ACC112 (cell line): Measurements from ENCODE around the gene FOXP2.
"Not testable (repeated sequence)": the region's sequence is repeated elsewhere in the genome, so short reads cannot be mapped to it uniquely, and the experiment has no call there.

Experiments
- H2AFZ ChIP-seq: fragments of 200-600 bp; sonication (generic); one replicate; pipeline ENCODE4 v1.6.0; 2017; ENCODE audit warnings: antibody characterized with exemption, low read length; ENCODE audit not compliant: unreplicated experiment
- H3K27ac ChIP-seq: fragments of 200-600 bp; sonication (generic); 2 replicates; pipeline ENCODE4 v1.5.1; 2014; ENCODE audit warnings: low read depth, mild to moderate bottlenecking, antibody characterized with exemption, low read length, moderate library complexity
- H3K27me3 ChIP-seq: fragments of 200-600 bp; sonication (generic); 2 replicates; pipeline ENCODE4 v1.6.1; 2014; ENCODE audit warnings: mild to moderate bottlenecking, antibody characterized with exemption, low read length, moderate library complexity, mixed read lengths; ENCODE audit not compliant: insufficient read depth
- H3K36me3 ChIP-seq: fragments of 200-600 bp; sonication (generic); 2 replicates; pipeline ENCODE4 v1.6.1; 2016; ENCODE audit warnings: mild to moderate bottlenecking, antibody characterized with exemption, low read length, moderate library complexity, mixed read lengths; ENCODE audit not compliant: insufficient read depth
- H3K4me1 ChIP-seq: fragments of 200-600 bp; sonication (generic); one replicate; pipeline ENCODE4 v1.6.1; 2016; ENCODE audit warnings: low read length, mixed read lengths; ENCODE audit not compliant: insufficient read depth, unreplicated experiment, control insufficient read depth
- H3K4me3 ChIP-seq: fragments of 200-600 bp; sonication (generic); 2 replicates; pipeline ENCODE4 v1.5.1; 2014; ENCODE audit warnings: mild to moderate bottlenecking, low read depth, low read length
- H3K79me2 ChIP-seq: fragments of 200-600 bp; sonication (generic); one replicate; pipeline ENCODE4 v1.6.0; 2016; ENCODE audit warnings: low read length; ENCODE audit not compliant: control insufficient read depth, unreplicated experiment, insufficient read depth

FOXP2 gene

DNA sequence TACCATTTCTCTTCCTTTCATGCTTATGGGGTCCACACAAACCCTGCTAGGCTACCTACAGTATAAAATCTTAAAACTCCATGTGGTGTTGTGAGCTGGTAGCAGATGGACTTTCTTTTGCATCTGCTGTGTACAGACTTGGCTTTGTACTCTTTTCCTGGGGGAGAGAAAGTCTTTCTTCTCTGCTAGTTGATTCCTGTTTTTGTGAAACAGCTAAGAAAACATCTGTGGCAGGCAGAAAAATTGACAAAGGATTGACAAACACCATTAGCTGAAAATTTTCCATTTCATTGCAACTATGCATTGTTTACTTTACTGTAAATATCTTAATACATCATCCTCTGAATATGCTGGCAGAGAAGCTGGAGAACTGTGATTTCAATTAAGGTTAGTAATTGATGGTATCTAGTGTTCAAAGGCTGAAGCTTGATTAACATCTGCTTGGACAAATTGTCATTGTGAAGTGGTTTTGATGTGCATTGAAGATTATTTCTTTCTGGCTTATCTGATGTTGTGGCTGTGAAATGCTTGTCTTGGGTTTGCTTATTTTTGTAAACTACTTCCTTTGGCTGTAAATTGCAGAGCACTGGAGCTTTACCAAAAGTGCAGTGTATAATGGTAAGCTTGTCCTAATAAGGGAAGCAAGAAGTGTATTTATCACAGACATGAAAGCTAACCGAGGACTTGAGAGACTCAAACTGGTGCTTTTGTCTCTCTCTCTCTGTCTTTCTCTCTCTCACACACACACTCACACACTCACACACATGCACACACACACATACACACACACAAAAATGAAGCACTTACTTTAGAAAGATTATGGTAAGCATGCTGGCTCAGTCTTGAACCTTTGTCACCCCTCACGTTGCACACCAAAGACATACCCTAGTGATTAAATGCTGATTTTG lies at the start of gene FOXP2:
FOXP2 (plus strand) TSS at position 660 of the 908 bp plus-strand sequence. CDS start 11,697 bp downstream, outside the sequence.
- Histone ChIP-seq H3K27me3 (no peaks in the 10 kb centered on the region), H3K4me3 (peak within 1 kb of the TSS; percentile 79), H2AFZ (peak within 1 kb of the TSS; percentile 52), H3K36me3 (no peaks in the 10 kb centered on the region), H3K4me1 (peaks cover 12% of the 10 kb centered on the region), H3K27ac (no peak within 1 kb of the TSS), H3K79me2 (no peaks in the 10 kb centered on the region)

GRCh38 chr7:114365791-114366190 lies 48.8 kb upstream of the FOXP2 start:
- no peak overlapping the region for H2AFZ ChIP-seq
- H3K27ac ChIP-seq = no peak overlapping the region
- H3K4me3 ChIP-seq = no peak overlapping the region
- H3K36me3 ChIP-seq = no peaks in the 10 kb centered on the region
- H3K79me2 ChIP-seq = no peaks in the 10 kb centered on the region
- H3K27me3 ChIP-seq = no peaks in the 10 kb centered on the region
- H3K4me1 ChIP-seq = no peaks in the 10 kb centered on the region

DNA sequence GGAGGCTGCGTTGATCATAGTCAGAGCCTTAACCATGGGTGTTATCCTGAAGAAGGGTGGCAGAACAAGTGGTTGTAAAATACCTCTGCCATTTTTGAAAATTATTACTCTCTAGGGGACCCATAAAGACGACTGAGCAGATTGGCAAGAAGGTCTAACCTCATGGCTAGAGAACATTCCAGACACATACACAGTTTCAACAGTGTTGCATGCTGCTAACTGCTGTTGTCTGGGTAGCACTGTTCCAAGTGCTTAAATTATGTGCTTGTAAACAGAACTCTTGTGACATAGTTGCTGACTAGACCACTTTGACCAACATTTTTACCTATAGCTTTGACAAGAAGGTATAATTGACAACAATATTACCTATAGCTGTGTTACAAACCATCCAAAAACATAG lies 46.1 kb upstream of the FOXP2 start:
- H3K27ac ChIP-seq = no peak overlapping the region
- no peaks in the 10 kb centered on the region for H3K4me1 ChIP-seq
- no peaks in the 10 kb centered on the region for H3K36me3 ChIP-seq
- no peak overlapping the region for H3K4me3 ChIP-seq
- no peak overlapping the region for H2AFZ ChIP-seq
- no peaks in the 10 kb centered on the region for H3K79me2 ChIP-seq
- no peaks in the 10 kb centered on the region for H3K27me3 ChIP-seq

DNA sequence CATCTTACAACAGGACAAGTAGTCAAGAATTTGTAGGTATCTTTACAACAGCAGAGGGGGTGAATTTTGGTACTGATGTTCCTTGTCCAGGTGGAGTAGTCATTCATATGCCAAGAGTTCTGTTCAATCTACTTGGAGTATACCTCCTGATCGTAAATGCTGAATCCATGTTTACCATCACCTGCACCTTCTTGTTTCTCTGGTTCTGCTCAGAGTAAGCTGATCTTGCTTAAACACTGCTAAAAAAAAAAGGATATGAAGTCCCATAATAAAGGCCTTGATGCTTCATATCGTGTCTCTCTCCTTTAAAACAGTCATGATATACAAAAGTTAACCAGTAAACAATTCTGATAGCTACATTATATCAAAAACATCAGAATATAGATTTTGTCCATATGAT lies 45.3 kb upstream of the FOXP2 start:
- no peaks in the 10 kb centered on the region for H3K79me2 ChIP-seq
- no peaks in the 10 kb centered on the region for H3K27me3 ChIP-seq

GRCh38 chr7:114372619-114373018 lies 42.0 kb upstream of the FOXP2 start:
- H3K79me2 ChIP-seq = no peaks in the 10 kb centered on the region
- no peak overlapping the region for H3K4me3 ChIP-seq

More for the DNA sequence above, 45.3 kb upstream of the FOXP2 start:
- no peaks in the 10 kb centered on the region for H3K4me1 ChIP-seq
- H3K36me3 ChIP-seq = no peaks in the 10 kb centered on the region
- H2AFZ ChIP-seq = no peak overlapping the region
- no peak overlapping the region for H3K27ac ChIP-seq
- no peak overlapping the region for H3K4me3 ChIP-seq

DNA sequence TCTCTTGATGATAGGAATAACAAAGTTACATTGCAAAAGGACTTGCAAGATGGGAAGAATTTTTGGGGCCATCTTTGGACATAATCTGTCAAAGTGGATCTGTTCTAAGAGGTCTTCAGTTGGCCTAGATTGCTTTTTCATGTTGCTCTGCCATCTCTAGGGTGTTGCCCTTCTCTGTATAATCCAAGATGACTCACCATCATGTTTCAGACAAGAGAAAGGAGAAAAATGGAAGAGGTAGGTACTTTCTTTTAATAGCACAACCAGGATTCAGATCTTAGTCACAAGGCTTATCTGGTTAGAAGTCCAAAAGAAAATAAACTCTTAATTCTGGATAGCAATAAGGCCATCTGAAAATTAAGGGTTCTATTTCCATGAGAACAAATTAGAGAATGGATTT lies 38.7 kb upstream of the FOXP2 start:
- Histone ChIP-seq H2AFZ (no peak overlapping the region), H3K4me3 (no peak overlapping the region), H3K4me1 (no peaks in the 10 kb centered on the region), H3K27me3 (no peaks in the 10 kb centered on the region), H3K27ac (no peak overlapping the region), H3K36me3 (no peaks in the 10 kb centered on the region), H3K79me2 (no peaks in the 10 kb centered on the region)

More at GRCh38 chr7:114372619-114373018, 42.0 kb upstream of the FOXP2 start:
- H3K36me3 ChIP-seq = no peaks in the 10 kb centered on the region
- no peaks in the 10 kb centered on the region for H3K4me1 ChIP-seq
- no peaks in the 10 kb centered on the region for H3K27me3 ChIP-seq
- no peak overlapping the region for H2AFZ ChIP-seq
- no peak overlapping the region for H3K27ac ChIP-seq

DNA sequence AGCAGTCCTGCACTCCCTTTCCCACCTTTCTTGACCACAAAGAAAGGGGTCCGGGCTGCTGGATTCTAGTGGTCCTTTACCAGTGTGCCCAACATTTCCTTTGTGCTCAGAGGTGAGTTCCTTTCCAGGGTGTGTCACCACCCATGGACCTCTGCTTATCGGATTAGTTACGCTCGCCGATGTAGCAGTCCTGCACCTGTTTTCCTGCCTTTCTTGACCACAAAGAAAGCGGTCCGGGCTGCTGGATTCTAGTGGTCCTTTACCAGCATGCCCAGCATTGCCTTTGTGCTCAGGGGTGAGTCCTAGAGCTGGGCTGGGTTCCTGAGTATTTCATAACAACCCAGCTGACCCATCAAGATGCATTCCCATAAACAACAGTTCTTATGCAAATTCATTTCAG lies 30.7 kb upstream of the FOXP2 start:
- not testable (repeated sequence) for H3K27ac ChIP-seq, H3K4me1 ChIP-seq, H3K79me2 ChIP-seq, H3K4me3 ChIP-seq, H3K27me3 ChIP-seq, H2AFZ ChIP-seq, H3K36me3 ChIP-seq

- not testable (repeated sequence) for H3K4me3 ChIP-seq, H3K4me1 ChIP-seq, H3K36me3 ChIP-seq, H2AFZ ChIP-seq, H3K27me3 ChIP-seq, H3K79me2 ChIP-seq, H3K27ac ChIP-seq
These were observed 30.3 kb upstream of the FOXP2 start for GRCh38 chr7:114384346-114384745.

DNA sequence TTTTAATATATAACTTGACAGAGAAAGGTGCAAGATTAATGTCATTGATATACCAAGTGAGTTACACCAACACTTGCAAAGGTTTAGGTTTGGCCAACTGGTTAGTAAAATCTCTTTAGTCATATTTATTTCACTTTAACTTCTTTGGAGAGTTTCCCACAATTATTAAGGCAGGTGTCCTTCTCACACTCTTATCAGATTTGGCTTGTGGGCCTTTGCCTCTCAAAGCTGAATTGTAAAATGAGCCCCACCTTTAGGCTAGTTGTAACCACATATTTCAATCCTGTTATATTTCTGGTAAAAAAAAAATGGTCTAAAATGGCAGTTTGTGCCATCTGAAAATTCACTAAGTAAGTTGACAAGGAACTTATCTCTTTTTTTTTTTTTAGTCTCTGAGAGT lies 26.6 kb upstream of the FOXP2 start:
- no peak overlapping the region for H2AFZ ChIP-seq
- no peaks in the 10 kb centered on the region for H3K27me3 ChIP-seq
- H3K79me2 ChIP-seq = no peaks in the 10 kb centered on the region
- H3K27ac ChIP-seq = no peak overlapping the region
- H3K4me1 ChIP-seq = no peaks in the 10 kb centered on the region
- no peaks in the 10 kb centered on the region for H3K36me3 ChIP-seq
- no peak overlapping the region for H3K4me3 ChIP-seq

DNA sequence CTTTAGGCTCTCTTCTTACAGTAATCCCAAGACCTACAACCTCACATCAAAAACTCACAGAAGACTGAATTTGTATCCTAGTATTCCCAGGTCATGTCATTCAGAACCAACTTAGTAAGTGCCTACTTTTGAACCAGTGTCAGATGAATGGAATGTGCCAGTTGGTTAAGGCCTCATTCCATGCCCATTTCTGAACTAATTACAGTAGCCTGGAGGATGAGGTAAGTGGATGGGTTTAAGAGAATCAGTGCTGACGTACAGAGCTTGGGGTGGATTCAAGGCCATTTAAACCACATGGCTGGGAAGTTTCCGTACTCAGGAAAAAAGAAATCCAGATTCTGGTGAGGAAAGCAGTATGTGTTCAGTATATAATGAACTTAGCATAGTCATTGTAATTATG lies 21.9 kb upstream of the FOXP2 start:
- H3K4me1 ChIP-seq = no peaks in the 10 kb centered on the region
- no peaks in the 10 kb centered on the region for H3K36me3 ChIP-seq
- H3K79me2 ChIP-seq = no peaks in the 10 kb centered on the region
- H3K27me3 ChIP-seq = no peaks in the 10 kb centered on the region
- no peak overlapping the region for H2AFZ ChIP-seq
- no peak overlapping the region for H3K27ac ChIP-seq
- no peak overlapping the region for H3K4me3 ChIP-seq
